ENCODE results near the gene LRRC10B. TPM values are rescaled to one million over a fixed set of nuclear protein-coding genes. Genes with fewer than 3 reads are reported as not detected.

The LRRC10B gene
- total RNA-seq, 1 experiment from 2014 or later = 0.39 TPM

GRCh38 chr11:61532134-61533038, 23.8 kb downstream of the LRRC10B start:
- no peak overlapping the region for H3T11ph ChIP-seq (ENCODE audit: low read length)
- H3K79me1 ChIP-seq (ENCODE audit: insufficient read depth, low read depth, low read length, poor library complexity, severe bottlenecking) = no peaks in the 10 kb centered on the region
- no peaks in the 10 kb centered on the region for H3K27me3 ChIP-seq (ENCODE audit: insufficient read depth, low read length)
- Mint-ChIP-seq H3K4me1 (peaks cover 7 to 19% of the 10 kb centered on the region in 2 experiments), H3K36me3 (ENCODE audit: insufficient read depth in 1 of 3, low read depth in 3 of 3) (peaks cover 0 to 4% (median 0%) of the 10 kb centered on the region in 3 experiments; a peak in 1 of 7 replicates), H3K9me3 (no peaks in the 10 kb centered on the region), H3K27me3 (ENCODE audit: low read depth) (peaks cover 8% of the 10 kb centered on the region), H3K4me3 (no peak overlapping the region), H3K27ac (no peak overlapping the region; a peak in 2 of 7 replicates)
- peak; percentile 80 for DNase-seq
- no peak overlapping the region for H3K9ac ChIP-seq (ENCODE audit: extremely low read depth, insufficient read length, low read length)
- no peak overlapping the region for H2BK5ac ChIP-seq (ENCODE audit: insufficient read length, low read length)
- H3K4me1 ChIP-seq (ENCODE audit: insufficient read depth, low read length) = no peaks in the 10 kb centered on the region; the same call in 1 of the 2 replicates
- H2BK12ac ChIP-seq (ENCODE audit: insufficient read length, low read depth, low read length) = no peak overlapping the region
- no peak overlapping the region for H3K56ac ChIP-seq (ENCODE audit: insufficient read length, low read depth, low read length)
- no peak overlapping the region for H4K8ac ChIP-seq (replicated peaks; ENCODE audit: insufficient read length, low read depth, low read length)
- H3K18ac ChIP-seq (ENCODE audit: insufficient read length, low read depth, low read length) = no peak overlapping the region
- H3K27ac ChIP-seq (ENCODE audit: insufficient read length, low read depth, low read length) = no peak overlapping the region
- H2AK5ac ChIP-seq (ENCODE audit: insufficient read length, low read length) = no peak overlapping the region
- no peak overlapping the region for H4K5ac ChIP-seq (ENCODE audit: insufficient read length, low read depth, low read length)
- peak; percentile 95 for TF ChIP-seq CTCF (conservative IDR thresholded peaks at IDR 0.05)
- no peak overlapping the region for H3K4ac ChIP-seq (ENCODE audit: low read depth, low read length)
- no peak overlapping the region for H3K4me2 ChIP-seq (ENCODE audit: insufficient read depth, insufficient read length, low read length)
- H3K23me2 ChIP-seq (ENCODE audit: insufficient read length, low read depth, low read length, poor library complexity, severe bottlenecking) = no peaks in the 10 kb centered on the region
- no peak overlapping the region for H2AFZ ChIP-seq (ENCODE audit: low read length)
- no peaks in the 10 kb centered on the region for H3K79me2 ChIP-seq (ENCODE audit: insufficient read depth, low read length)
- H3K9me3 ChIP-seq (ENCODE audit: control insufficient read depth, low read depth, low read length) = no peaks in the 10 kb centered on the region
- H4K20me1 ChIP-seq (ENCODE audit: control insufficient read depth, insufficient read depth, insufficient read length) = no peaks in the 10 kb centered on the region
- WGBS (ENCODE audit: extremely low coverage, insufficient read length, low lambda C conversion rate) = no CpG with 5 or more reads among the region's 10 CpGs
- H2BK20ac ChIP-seq (ENCODE audit: low read depth, low read length, poor library complexity, severe bottlenecking) = no peak overlapping the region
- no peak overlapping the region for H4K91ac ChIP-seq (ENCODE audit: insufficient read length, low read depth, low read length)
- no peak overlapping the region; the same call in 1 of the 2 replicates for H3K14ac ChIP-seq (ENCODE audit: insufficient read depth, low read length)
- no peak overlapping the region for H2BK120ac ChIP-seq (ENCODE audit: low read depth, low read length, poor library complexity, severe bottlenecking)
- no peak overlapping the region for H3K23ac ChIP-seq (ENCODE audit: insufficient read length, low read depth, low read length)
- no peak overlapping the region for H2BK15ac ChIP-seq (ENCODE audit: low read depth, low read length)
